ENCODE data around the gene ADAMTS9. TPM values are rescaled to one million over a fixed set of nuclear protein-coding genes. Genes with fewer than 3 reads are reported as not detected.

ADAMTS9 gene
- total RNA-seq, 4 donors from 2014 or later = 6.3 to 20.1 (median 13.0) TPM

- in situ Hi-C loops (cut with MboI; ENCODE audit: low pct_ligation_motif_present in 1 of 4, low pct_unique_long_range_greater_than_20kb in 1 of 4, low sequenced_read_pairs in 3 of 4) = no loop called here
- no peak overlapping the region for H3K27ac ChIP-seq
- H3K36me3 ChIP-seq = no peaks in the 10 kb centered on the region
- intact Hi-C loops (cut with DNase I; ENCODE audit: low total_unique reads) = no loop called here
- peaks cover 0 to 3% (median 0%) of the 10 kb centered on the region in 4 donors for H3K4me1 ChIP-seq
- TF ChIP-seq CTCF (IDR thresholded peaks at IDR 0.05) (peak; percentile 28 to 47 (median 31)), POLR2A (IDR thresholded peaks at IDR 0.05) (no peak)
- H3K27me3 ChIP-seq = no peaks in the 10 kb centered on the region
- H3K4me3 ChIP-seq = no peak overlapping the region
- 80 to 82% methylated on average over 5 of the region's 5 CpGs for WGBS, 2 donors (ENCODE audit: low coverage in 1 of 2)
- H3K9me3 ChIP-seq = no peaks in the 10 kb centered on the region
- DNase-seq = no peak
Measured at GRCh38 chr3:64717872-64718613, 30.2 kb upstream of the ADAMTS9 start.

GRCh38 chr3:64717411-64717810 lies 29.6 kb upstream of the ADAMTS9 start:
- 52 to 80% methylated on average over 2 to 3 of the region's 3 CpGs for WGBS, 2 donors (ENCODE audit: low coverage in 1 of 2)
- in situ Hi-C loops (cut with MboI; ENCODE audit: low pct_ligation_motif_present in 1 of 4, low pct_unique_long_range_greater_than_20kb in 1 of 4, low sequenced_read_pairs in 3 of 4) = no loop called here

GRCh38 chr3:64716110-64716710 lies 28.4 kb upstream of the ADAMTS9 start:
- Histone ChIP-seq H3K27me3 (no peaks in the 10 kb centered on the region), H3K36me3 (no peaks in the 10 kb centered on the region), H3K27ac (no peak overlapping the region), H3K4me3 (no peak overlapping the region), H3K4me1 (peaks cover 0 to 3% (median 0%) of the 10 kb centered on the region in 4 donors), H3K9me3 (no peaks in the 10 kb centered on the region)
- WGBS, 2 donors (ENCODE audit: low coverage in 1 of 2) = 68 to 92% methylated on average over 4 to 8 of the region's 8 CpGs
- TF ChIP-seq POLR2A (IDR thresholded peaks at IDR 0.05) (no peak), EP300 (IDR thresholded peaks at IDR 0.05; ENCODE audit: low read depth) (no peak), CTCF (IDR thresholded peaks at IDR 0.05) (no peak), POLR2AphosphoS5 (IDR thresholded peaks at IDR 0.05) (no peak)
- no peak for DNase-seq
- intact Hi-C loops (cut with DNase I; ENCODE audit: low total_unique reads) (no loop called here), in situ Hi-C loops (cut with MboI; ENCODE audit: low pct_ligation_motif_present in 1 of 4, low pct_unique_long_range_greater_than_20kb in 1 of 4, low sequenced_read_pairs in 3 of 4) (no loop called here)

More at GRCh38 chr3:64717411-64717810, 29.6 kb upstream of the ADAMTS9 start:
- DNase-seq = no peak
- intact Hi-C loops (cut with DNase I; ENCODE audit: low total_unique reads) = no loop called here
- no peak overlapping the region for H3K4me3 ChIP-seq
- TF ChIP-seq CTCF (IDR thresholded peaks at IDR 0.05) (no peak), POLR2AphosphoS5 (IDR thresholded peaks at IDR 0.05) (no peak), POLR2A (IDR thresholded peaks at IDR 0.05) (no peak), EP300 (IDR thresholded peaks at IDR 0.05; ENCODE audit: low read depth) (no peak)
- H3K36me3 ChIP-seq = no peaks in the 10 kb centered on the region
- no peak overlapping the region for H3K27ac ChIP-seq
- no peaks in the 10 kb centered on the region for H3K27me3 ChIP-seq
- H3K4me1 ChIP-seq = peaks cover 0 to 3% (median 0%) of the 10 kb centered on the region in 4 donors
- H3K9me3 ChIP-seq = no peaks in the 10 kb centered on the region

GRCh38 chr3:64715211-64715982 lies 27.6 kb upstream of the ADAMTS9 start:
- H3K27me3 ChIP-seq = no peaks in the 10 kb centered on the region
- H3K27ac ChIP-seq = no peak overlapping the region
- WGBS, 2 donors (ENCODE audit: low coverage in 1 of 2) = 80 to 94% methylated on average over 4 to 9 of the region's 9 CpGs
- DNase-seq = no peak
- H3K36me3 ChIP-seq = no peaks in the 10 kb centered on the region
- no peak overlapping the region for H3K4me3 ChIP-seq
- TF ChIP-seq POLR2A (IDR thresholded peaks at IDR 0.05) = no peak
- TF ChIP-seq EP300 (IDR thresholded peaks at IDR 0.05; ENCODE audit: low read depth) = no peak
- TF ChIP-seq CTCF (IDR thresholded peaks at IDR 0.05) = no peak
- no peak for TF ChIP-seq POLR2AphosphoS5 (IDR thresholded peaks at IDR 0.05)
- intact Hi-C loops (cut with DNase I; ENCODE audit: low total_unique reads) (no loop called here), in situ Hi-C loops (cut with MboI; ENCODE audit: low pct_ligation_motif_present in 1 of 4, low pct_unique_long_range_greater_than_20kb in 1 of 4, low sequenced_read_pairs in 3 of 4) (no loop called here)
- H3K9me3 ChIP-seq = no peaks in the 10 kb centered on the region
- peaks cover 0 to 3% (median 0%) of the 10 kb centered on the region in 4 donors for H3K4me1 ChIP-seq
